HG02571 (cell line): Measurements from ENCODE around the gene FUCA2.

Source experiments
- ATAC-seq: cut with Tn5 transposase; IDR thresholded peaks from one replicate; pipeline ENCODE4 v1.9.1; 2021; ENCODE audit warnings: mild to moderate bottlenecking, moderate library complexity; ENCODE audit not compliant: unreplicated experiment

The FUCA2 gene

GRCh38 chr6:143510991-143511891, at the start of gene FUCA2:
TSS of gene FUCA2 (minus strand) at chr6:143511720. CDS start at chr6:143511634, 86 bp downstream.
- peak; percentile 61 for ATAC-seq

- ATAC-seq: no peak
Measured at GRCh38 chr6:143561105-143561704, 49.7 kb upstream of the FUCA2 start.

GRCh38 chr6:143559051-143559660, 47.6 kb upstream of the FUCA2 start:
- no peak for ATAC-seq

- ATAC-seq: no peak
Measured at GRCh38 chr6:143556529-143556928, 45.0 kb upstream of the FUCA2 start.

- no peak for ATAC-seq
Measured at GRCh38 chr6:143555582-143555981, 44.1 kb upstream of the FUCA2 start.

GRCh38 chr6:143555071-143555492, 43.6 kb upstream of the FUCA2 start:
- ATAC-seq: no peak

GRCh38 chr6:143553337-143553736, 41.8 kb upstream of the FUCA2 start:
- no peak for ATAC-seq

GRCh38 chr6:143549949-143550268, 38.4 kb upstream of the FUCA2 start:
- ATAC-seq: no peak

GRCh38 chr6:143549221-143549948, 37.9 kb upstream of the FUCA2 start:
- ATAC-seq: no peak

- no peak for ATAC-seq
Measured at GRCh38 chr6:143546599-143546998, 35.1 kb upstream of the FUCA2 start.

- ATAC-seq: no peak
Measured at GRCh38 chr6:143545976-143546547, 34.5 kb upstream of the FUCA2 start.

GRCh38 chr6:143545165-143545564, 33.6 kb upstream of the FUCA2 start:
- ATAC-seq: no peak

- no peak for ATAC-seq
Measured at GRCh38 chr6:143544011-143544696, 32.6 kb upstream of the FUCA2 start.

GRCh38 chr6:143543435-143543834, 31.9 kb upstream of the FUCA2 start:
- ATAC-seq: no peak

- ATAC-seq: no peak
Measured at GRCh38 chr6:143542888-143543287, 31.4 kb upstream of the FUCA2 start.

GRCh38 chr6:143540192-143540591, 28.7 kb upstream of the FUCA2 start:
- no peak for ATAC-seq

GRCh38 chr6:143539734-143540133, 28.2 kb upstream of the FUCA2 start:
- no peak for ATAC-seq

GRCh38 chr6:143539106-143539505, 27.6 kb upstream of the FUCA2 start:
- no peak for ATAC-seq

- ATAC-seq: no peak
Measured at GRCh38 chr6:143538374-143538773, 26.9 kb upstream of the FUCA2 start.
